Lung (tissue), 12 donors: ENCODE measurements around the gene MYO5A. TPM values are rescaled to one million over a fixed set of nuclear protein-coding genes. Genes with fewer than 3 reads are reported as not detected.

ENCODE experiments used
- ATAC-seq: fragments of 200-7000 bp; cut with Tn5 transposase; one replicate; pipeline ENCODE4 v1.9.1; 2020; ENCODE audit warnings: moderate number of reproducible peaks; ENCODE audit not compliant: insufficient read depth, low FRiP score
- DNase-seq, 3 donors: peaks; one replicate each; pipeline ENCODE4 v3.0.0-alpha.2; 2013 to 2017
- H3K27ac ChIP-seq, 2 donors: one replicate each; pipeline ENCODE4 v1.5.1; 2013; ENCODE audit warnings: mild to moderate bottlenecking in 2 of 2, moderate library complexity in 2 of 2, control low read depth in 1 of 2, inconsistent platforms in 1 of 2, low read depth in 1 of 2, low read length in 1 of 2
- H3K27me3 ChIP-seq, 3 donors: one replicate each; pipeline ENCODE4 v1.5.1; 2013; ENCODE audit warnings: low read length in 2 of 3; ENCODE audit not compliant: control insufficient read depth in 3 of 3, insufficient read depth in 3 of 3
- H3K36me3 ChIP-seq, 4 donors: one replicate each; pipeline ENCODE4 v1.5.1; 2013; ENCODE audit warnings: low read length in 4 of 4, mild to moderate bottlenecking in 1 of 4, moderate library complexity in 1 of 4; ENCODE audit not compliant: control insufficient read depth in 4 of 4, insufficient read depth in 4 of 4
- H3K4me1 ChIP-seq, 5 donors: one replicate each; pipeline ENCODE4 v1.5.1; 2013; ENCODE audit warnings: low read length in 5 of 5, mild to moderate bottlenecking in 2 of 5, moderate library complexity in 1 of 5; ENCODE audit not compliant: control insufficient read depth in 5 of 5, insufficient read depth in 5 of 5
- H3K4me3 ChIP-seq: one replicate; pipeline ENCODE4 v1.5.1; 2013; ENCODE audit warnings: mild to moderate bottlenecking, control low read depth, moderate library complexity
- H3K9ac ChIP-seq, 2 donors: one replicate each; pipeline ENCODE4 v1.5.1; 2013; ENCODE audit warnings: low read length in 2 of 2, control low read depth in 1 of 2; ENCODE audit not compliant: insufficient read depth in 1 of 2
- H3K9me3 ChIP-seq, 4 donors: one replicate each; pipeline ENCODE4 v1.5.1; 2013; ENCODE audit warnings: low read length in 3 of 4, mild to moderate bottlenecking in 1 of 4, moderate library complexity in 1 of 4; ENCODE audit not compliant: control insufficient read depth in 4 of 4, insufficient read depth in 3 of 4
- CTCF ChIP-seq: IDR thresholded peaks from 2 replicates; pipeline ENCODE4 v1.5.1; 2012; ENCODE audit warnings: mild to moderate bottlenecking; ENCODE audit errors: control extremely low read depth, extremely low read depth
- WGBS, 2 donors: extraction: QIAGEN DNeasy Blood & Tissue Kit; methylation state at CpG; one replicate each; pipeline ENCODE4 v1.1.7; 2013; 5-methylcytosine and 5-hydroxymethylcytosine counted together
- polyA plus RNA-seq, 2 donors: library from polyadenylated mRNA; stranded (reverse); fragments of 200-250 nt; gene quantifications; one replicate each; pipeline ENCODE4 v1.2.1, GENCODE V29; 2013
- total RNA-seq, 2 donors: library from RNA; depleted of rRNA in 1 of 2; stranded (reverse); fragments of >200 nt in 1 of 2; gene quantifications; one replicate each; pipeline ENCODE4 v1.2.1, GENCODE V29; 2014 to 2021
- donor health status: control.
- donor health status: control.
- donor health status: Bipolar disorder and iron deficiency.
- donor health status: healthy.
- donor health status: DM: yes; HTN: yes; CAD: no.

MYO5A gene
- total and polyA plus RNA-seq, 4 donors: 4.5 to 30.5 (median 13.3) TPM

- no peak for ATAC-seq
- no peak for DNase-seq
- H3K9ac ChIP-seq: no peak overlapping the region
- no peaks in the 10 kb centered on the region for H3K27me3 ChIP-seq
- H3K4me3 ChIP-seq: no peak overlapping the region
- TF ChIP-seq CTCF: no peak
- H3K4me1 ChIP-seq: peaks cover 0 to 14% (median 0%) of the 10 kb centered on the region in 5 donors
- no peak overlapping the region for H3K27ac ChIP-seq
- no peaks in the 10 kb centered on the region for H3K9me3 ChIP-seq
- 73 to 75% methylated on average over 6 of the region's 6 CpGs for WGBS, 2 donors
- H3K36me3 ChIP-seq: no peaks in the 10 kb centered on the region
Measured at GRCh38 chr15:52506549-52506948, 22.1 kb downstream of the MYO5A start.

- DNase-seq (no peak), ATAC-seq (no peak)
- TF ChIP-seq CTCF: no peak
- 70 to 86% methylated on average over 6 of the region's 6 CpGs for WGBS, 2 donors
- Histone ChIP-seq H3K9ac (no peak overlapping the region), H3K9me3 (no peaks in the 10 kb centered on the region), H3K4me3 (no peak overlapping the region), H3K4me1 (peaks cover 0 to 12% (median 0%) of the 10 kb centered on the region in 5 donors), H3K36me3 (no peaks in the 10 kb centered on the region), H3K27me3 (no peaks in the 10 kb centered on the region), H3K27ac (no peak overlapping the region)
Measured at GRCh38 chr15:52505151-52505550, 23.5 kb downstream of the MYO5A start.

GRCh38 chr15:52503788-52504496 is 24.7 kb downstream of the MYO5A start:
- TF ChIP-seq CTCF: no peak
- Histone ChIP-seq H3K36me3 (no peaks in the 10 kb centered on the region), H3K27me3 (no peaks in the 10 kb centered on the region), H3K4me1 (peaks cover 0 to 4% (median 0%) of the 10 kb centered on the region in 5 donors), H3K27ac (no peak overlapping the region), H3K4me3 (no peak overlapping the region), H3K9ac (no peak overlapping the region), H3K9me3 (no peaks in the 10 kb centered on the region)
- 81 to 82% methylated on average over 5 of the region's 5 CpGs for WGBS, 2 donors
- DNase-seq (no peak), ATAC-seq (no peak)

GRCh38 chr15:52502608-52503007 is 26.1 kb downstream of the MYO5A start:
- 88 to 90% methylated on average over 1 of the region's 1 CpG for whole genome bisulfite sequencing, 2 donors

More at GRCh38 chr15:52502608-52503007, 26.1 kb downstream of the MYO5A start:
- no peak overlapping the region for H3K27ac ChIP-seq
- no peaks in the 10 kb centered on the region for H3K36me3 ChIP-seq
- H3K4me3 ChIP-seq: no peak overlapping the region
- DNase-seq (no peak), ATAC-seq (no peak)
- H3K27me3 ChIP-seq: no peaks in the 10 kb centered on the region
- H3K9ac ChIP-seq: no peak overlapping the region
- H3K4me1 ChIP-seq: peaks cover 0 to 3% (median 0%) of the 10 kb centered on the region in 5 donors
- TF ChIP-seq CTCF: no peak
- no peaks in the 10 kb centered on the region for H3K9me3 ChIP-seq
